ENCODE measurements around the gene MYL1.

DNA sequence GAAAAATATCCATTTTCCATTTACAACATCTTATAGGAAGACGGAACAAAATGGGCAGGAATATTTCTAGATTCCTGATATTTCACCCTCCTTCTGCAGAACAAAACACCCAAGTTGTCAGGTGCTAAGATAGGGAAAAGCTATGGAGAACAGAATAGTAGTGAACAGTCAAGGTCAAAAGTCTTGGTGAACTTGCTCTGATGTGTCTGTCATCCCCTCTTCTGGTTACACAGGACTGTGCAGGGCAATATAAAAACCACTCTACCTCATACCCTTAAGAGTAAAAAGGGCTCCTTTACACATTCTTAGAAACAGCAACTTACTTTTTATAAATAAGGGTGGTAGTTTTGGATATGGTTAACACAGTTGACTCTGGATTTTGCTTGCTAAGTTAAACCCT is 4.4 kb downstream of the MYL1 start:
- TF ChIP-seq, protein P1, sequence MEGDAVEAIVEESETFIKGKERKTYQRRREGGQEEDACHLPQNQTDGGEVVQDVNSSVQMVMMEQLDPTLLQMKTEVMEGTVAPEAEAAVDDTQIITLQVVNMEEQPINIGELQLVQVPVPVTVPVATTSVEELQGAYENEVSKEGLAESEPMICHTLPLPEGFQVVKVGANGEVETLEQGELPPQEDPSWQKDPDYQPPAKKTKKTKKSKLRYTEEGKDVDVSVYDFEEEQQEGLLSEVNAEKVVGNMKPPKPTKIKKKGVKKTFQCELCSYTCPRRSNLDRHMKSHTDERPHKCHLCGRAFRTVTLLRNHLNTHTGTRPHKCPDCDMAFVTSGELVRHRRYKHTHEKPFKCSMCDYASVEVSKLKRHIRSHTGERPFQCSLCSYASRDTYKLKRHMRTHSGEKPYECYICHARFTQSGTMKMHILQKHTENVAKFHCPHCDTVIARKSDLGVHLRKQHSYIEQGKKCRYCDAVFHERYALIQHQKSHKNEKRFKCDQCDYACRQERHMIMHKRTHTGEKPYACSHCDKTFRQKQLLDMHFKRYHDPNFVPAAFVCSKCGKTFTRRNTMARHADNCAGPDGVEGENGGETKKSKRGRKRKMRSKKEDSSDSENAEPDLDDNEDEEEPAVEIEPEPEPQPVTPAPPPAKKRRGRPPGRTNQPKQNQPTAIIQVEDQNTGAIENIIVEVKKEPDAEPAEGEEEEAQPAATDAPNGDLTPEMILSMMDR (IDR thresholded peaks at IDR 0.05), result no peak
- TF ChIP-seq POLR2A (IDR thresholded peaks at IDR 0.05), result no peak
- TF ChIP-seq POLR2AphosphoS5 (IDR thresholded peaks at IDR 0.05), result no peak
- TF ChIP-seq EP300 (IDR thresholded peaks at IDR 0.05), result no peak

Data from stomach (tissue), 4 donors.